HepG2 (cell line): ENCODE results near the gene TMEM63C. TPM values are rescaled to one million over a fixed set of nuclear protein-coding genes. Genes with fewer than 3 reads are reported as not detected.

Experiments
- ATF7-NPFF ChIP-seq: sonication (generic); formaldehyde crosslinking; IDR thresholded peaks from 2 replicates; pipeline ENCODE4 v1.8.1; 2023; ENCODE audit warnings: mild to moderate bottlenecking, low read depth, missing genetic modification reagents, moderate library complexity
- BCL6 ChIP-seq: IDR thresholded peaks from 2 replicates; pipeline ENCODE4 v1.6.1; 2016; ENCODE audit warnings: missing genetic modification reagents, missing compliant biosample characterization
- FOSL1 ChIP-seq: sonication (generic); formaldehyde crosslinking; IDR thresholded peaks from 2 replicates; pipeline ENCODE4 v1.9.0; 2021; ENCODE audit warnings: missing genetic modification reagents, borderline replicate concordance
- FOXA3 ChIP-seq: IDR thresholded peaks from 2 replicates; pipeline ENCODE4 v1.6.1; 2016; ENCODE audit warnings: missing genetic modification reagents, missing compliant biosample characterization
- GATAD2A ChIP-seq: IDR thresholded peaks from 2 replicates; pipeline ENCODE4 v1.6.1; 2016
- ISL2 ChIP-seq: sonication (generic); formaldehyde crosslinking; IDR thresholded peaks from 2 replicates; pipeline ENCODE4 v1.5.0; 2020; ENCODE audit warnings: missing genetic modification reagents
- NFRKB ChIP-seq: fragments of 450-650 bp; IDR thresholded peaks from 2 replicates; pipeline ENCODE4 v1.6.1; 2017
- ZBTB7A ChIP-seq: sonication (generic); formaldehyde crosslinking; IDR thresholded peaks from 2 replicates; pipeline ENCODE4 v1.8.0; 2022; ENCODE audit warnings: mild to moderate bottlenecking, missing genetic modification reagents
- ZNF326 ChIP-seq: sonication (generic); formaldehyde crosslinking; IDR thresholded peaks from 2 replicates; pipeline ENCODE4 v1.4.0; 2020; ENCODE audit warnings: missing genetic modification reagents, borderline replicate concordance
- ZNF335 ChIP-seq: sonication (generic); formaldehyde crosslinking; IDR thresholded peaks from 2 replicates; pipeline ENCODE4 v1.4.0; 2020; ENCODE audit warnings: missing genetic modification reagents
- ZNF468 ChIP-seq: sonication (generic); formaldehyde crosslinking; IDR thresholded peaks from 2 replicates; pipeline ENCODE4 v1.8.0; 2022; ENCODE audit warnings: mild to moderate bottlenecking, moderate library complexity, missing genetic modification reagents
- ZNF672 ChIP-seq: sonication (generic); formaldehyde crosslinking; IDR thresholded peaks from 2 replicates; pipeline ENCODE4 v1.8.1; 2022; ENCODE audit warnings: missing genetic modification reagents
- ZNF792 ChIP-seq: IDR thresholded peaks from 2 replicates; pipeline ENCODE4 v1.6.1; 2016
- polyA plus RNA-seq, 8 experiments: library from polyadenylated mRNA; depleted of rRNA in 3 of 8; stranded (reverse) in 7 of 8; unstranded in 1 of 8; fragments of >200 nt; fragmentation: Illumina TruSeq in 4 of 8; extraction: Trizol in 4 of 8; gene quantifications; 2 replicates each; pipeline versions ENCODE4 v1.2.1 to v1.2.3, GENCODE V29; 2011 to 2016; ENCODE audit warnings: low read depth in 4 of 8, missing spikeins in 1 of 8, mixed read lengths in 1 of 8; ENCODE audit not compliant: insufficient read depth in 1 of 8
- total RNA-seq, 5 experiments: library from RNA; depleted of rRNA; stranded (reverse); fragments of >200 nt; fragmentation: Illumina TruSeq; extraction: Trizol; gene quantifications; 2 replicates each; pipeline ENCODE4 v1.2.3, GENCODE V29; 2016; ENCODE audit warnings: low read depth in 1 of 5
- TF ChIP-seq, protein P1 (sequence below): sonication (generic); formaldehyde crosslinking; IDR thresholded peaks from 2 replicates; pipeline ENCODE4 v1.5.1; 2020; ENCODE audit warnings: missing genetic modification reagents, mild to moderate bottlenecking, borderline replicate concordance
- TF ChIP-seq, protein P2 (sequence below): sonication (generic); formaldehyde crosslinking; IDR thresholded peaks from 2 replicates; pipeline ENCODE4 v1.4.0; 2020; ENCODE audit warnings: mild to moderate bottlenecking, missing genetic modification reagents
- TF ChIP-seq, protein P3 (sequence below): sonication (generic); formaldehyde crosslinking; IDR thresholded peaks from 2 replicates; pipeline ENCODE4 v1.8.0; 2022; ENCODE audit warnings: missing genetic modification reagents, mild to moderate bottlenecking, moderate library complexity, borderline replicate concordance
- TF ChIP-seq, protein P4 (sequence below): sonication (generic); formaldehyde crosslinking; conservative IDR thresholded peaks from 2 replicates; pipeline ENCODE4 v1.4.0; 2020; ENCODE audit warnings: missing genetic modification reagents

Gene TMEM63C
- total and polyA plus RNA-seq, 2 of the 13 experiments (the other 11 are each of a cell fraction or from before 2014, with no cell fraction given), result 0.17 to 0.27 TPM

DNA sequence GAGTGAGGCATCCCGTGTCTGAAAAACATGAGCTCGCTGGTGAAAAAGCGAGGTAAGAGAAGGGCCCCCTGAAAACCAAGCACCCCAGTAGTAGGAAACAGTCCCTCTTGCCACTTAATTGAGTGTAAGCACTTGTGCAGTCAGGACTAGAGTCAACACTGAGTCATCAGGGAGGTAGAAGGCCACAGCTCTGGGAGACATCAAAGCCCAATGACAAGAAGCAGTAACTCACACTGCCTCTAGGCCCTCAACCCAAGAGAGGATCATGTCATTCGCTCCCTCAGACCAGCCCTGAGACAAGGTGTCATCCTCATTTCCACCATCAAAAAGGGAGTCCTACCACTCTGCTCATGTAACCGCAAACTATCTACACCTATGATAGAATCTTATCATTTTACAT is 121.3 kb downstream of the TMEM63C start (continued):
- TF ChIP-seq, protein P1, sequence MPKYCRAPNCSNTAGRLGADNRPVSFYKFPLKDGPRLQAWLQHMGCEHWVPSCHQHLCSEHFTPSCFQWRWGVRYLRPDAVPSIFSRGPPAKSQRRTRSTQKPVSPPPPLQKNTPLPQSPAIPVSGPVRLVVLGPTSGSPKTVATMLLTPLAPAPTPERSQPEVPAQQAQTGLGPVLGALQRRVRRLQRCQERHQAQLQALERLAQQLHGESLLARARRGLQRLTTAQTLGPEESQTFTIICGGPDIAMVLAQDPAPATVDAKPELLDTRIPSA (CRISPR knock-in tag), result no peak
- no peak for TF ChIP-seq ZNF672
- TF ChIP-seq, protein P2, sequence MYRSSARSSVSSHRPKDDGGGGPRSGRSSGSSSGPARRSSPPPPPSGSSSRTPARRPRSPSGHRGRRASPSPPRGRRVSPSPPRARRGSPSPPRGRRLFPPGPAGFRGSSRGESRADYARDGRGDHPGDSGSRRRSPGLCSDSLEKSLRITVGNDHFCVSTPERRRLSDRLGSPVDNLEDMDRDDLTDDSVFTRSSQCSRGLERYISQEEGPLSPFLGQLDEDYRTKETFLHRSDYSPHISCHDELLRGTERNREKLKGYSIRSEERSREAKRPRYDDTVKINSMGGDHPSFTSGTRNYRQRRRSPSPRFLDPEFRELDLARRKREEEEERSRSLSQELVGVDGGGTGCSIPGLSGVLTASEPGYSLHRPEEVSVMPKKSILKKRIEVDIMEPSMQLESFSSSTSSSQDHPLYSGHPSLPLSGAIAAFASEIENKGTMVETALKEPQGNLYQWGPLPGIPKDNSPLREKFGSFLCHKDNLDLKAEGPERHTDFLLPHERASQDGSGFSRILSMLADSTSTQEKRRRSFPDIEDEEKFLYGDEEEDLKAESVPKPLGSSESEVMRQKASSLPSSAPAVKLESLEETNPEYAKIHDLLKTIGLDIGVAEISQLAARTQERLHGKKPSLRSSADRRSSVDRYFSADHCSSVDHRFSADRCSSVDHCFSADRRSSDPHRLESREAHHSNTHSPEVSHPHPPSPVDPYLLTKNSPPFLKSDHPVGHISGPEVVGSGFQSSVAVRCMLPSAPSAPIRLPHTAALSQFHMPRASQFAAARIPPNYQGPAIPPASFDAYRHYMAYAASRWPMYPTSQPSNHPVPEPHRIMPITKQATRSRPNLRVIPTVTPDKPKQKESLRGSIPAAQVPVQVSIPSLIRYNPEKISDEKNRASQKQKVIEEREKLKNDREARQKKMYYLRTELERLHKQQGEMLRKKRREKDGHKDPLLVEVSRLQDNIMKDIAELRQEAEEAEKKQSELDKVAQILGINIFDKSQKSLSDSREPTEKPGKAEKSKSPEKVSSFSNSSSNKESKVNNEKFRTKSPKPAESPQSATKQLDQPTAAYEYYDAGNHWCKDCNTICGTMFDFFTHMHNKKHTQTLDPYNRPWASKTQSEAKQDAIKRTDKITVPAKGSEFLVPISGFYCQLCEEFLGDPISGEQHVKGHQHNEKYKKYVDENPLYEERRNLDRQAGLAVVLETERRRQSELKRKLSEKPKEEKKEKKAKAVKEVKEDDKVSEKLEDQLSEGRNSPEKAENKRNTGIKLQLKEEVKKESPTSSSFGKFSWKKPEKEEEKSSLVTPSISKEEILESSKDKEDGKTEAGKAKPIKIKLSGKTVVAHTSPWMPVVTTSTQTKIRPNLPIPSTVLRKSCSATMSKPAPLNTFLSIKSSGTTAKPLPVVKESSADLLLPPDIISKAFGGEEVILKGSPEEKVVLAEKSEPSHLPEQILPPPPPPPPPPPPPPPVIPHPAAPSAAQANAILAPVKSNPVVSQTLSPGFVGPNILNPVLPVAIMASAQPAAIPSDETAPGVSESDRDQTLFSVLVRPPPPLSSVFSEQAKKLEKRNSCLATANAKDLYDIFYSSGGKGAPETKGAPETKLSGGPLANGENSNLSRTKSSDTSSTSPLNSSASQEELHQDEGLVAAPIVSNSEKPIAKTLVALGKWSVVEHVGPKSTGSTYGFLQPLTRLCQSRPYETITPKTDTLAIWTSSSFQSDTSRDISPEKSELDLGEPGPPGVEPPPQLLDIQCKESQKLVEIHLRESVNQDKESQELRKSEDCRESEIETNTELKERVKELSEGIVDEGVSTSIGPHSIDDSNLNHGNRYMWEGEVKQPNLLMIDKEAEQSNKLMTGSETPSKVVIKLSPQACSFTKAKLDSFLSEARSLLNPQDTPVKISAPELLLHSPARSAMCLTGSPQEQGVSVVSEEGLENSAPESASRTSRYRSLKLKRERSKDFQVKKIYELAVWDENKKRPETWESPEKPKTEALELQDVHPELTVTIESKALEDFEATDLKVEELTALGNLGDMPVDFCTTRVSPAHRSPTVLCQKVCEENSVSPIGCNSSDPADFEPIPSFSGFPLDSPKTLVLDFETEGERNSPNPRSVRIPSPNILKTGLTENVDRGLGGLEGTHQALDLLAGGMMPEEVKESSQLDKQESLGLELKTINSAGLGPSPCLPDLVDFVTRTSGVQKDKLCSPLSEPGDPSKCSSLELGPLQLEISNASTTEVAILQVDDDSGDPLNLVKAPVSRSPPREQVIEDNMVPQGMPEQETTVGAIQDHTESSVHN, result no peak
- TF ChIP-seq GATAD2A (CRISPR knock-in tag), result peak; percentile 81
- TF ChIP-seq ZNF792 (CRISPR knock-in tag), result peak; percentile 56; the same call in 1 of the 2 replicates
- TF ChIP-seq ZBTB7A (CRISPR knock-in tag), result no peak
- TF ChIP-seq ZNF326, result no peak
- TF ChIP-seq ISL2 (CRISPR knock-in tag), result no peak
- TF ChIP-seq, protein P3, sequence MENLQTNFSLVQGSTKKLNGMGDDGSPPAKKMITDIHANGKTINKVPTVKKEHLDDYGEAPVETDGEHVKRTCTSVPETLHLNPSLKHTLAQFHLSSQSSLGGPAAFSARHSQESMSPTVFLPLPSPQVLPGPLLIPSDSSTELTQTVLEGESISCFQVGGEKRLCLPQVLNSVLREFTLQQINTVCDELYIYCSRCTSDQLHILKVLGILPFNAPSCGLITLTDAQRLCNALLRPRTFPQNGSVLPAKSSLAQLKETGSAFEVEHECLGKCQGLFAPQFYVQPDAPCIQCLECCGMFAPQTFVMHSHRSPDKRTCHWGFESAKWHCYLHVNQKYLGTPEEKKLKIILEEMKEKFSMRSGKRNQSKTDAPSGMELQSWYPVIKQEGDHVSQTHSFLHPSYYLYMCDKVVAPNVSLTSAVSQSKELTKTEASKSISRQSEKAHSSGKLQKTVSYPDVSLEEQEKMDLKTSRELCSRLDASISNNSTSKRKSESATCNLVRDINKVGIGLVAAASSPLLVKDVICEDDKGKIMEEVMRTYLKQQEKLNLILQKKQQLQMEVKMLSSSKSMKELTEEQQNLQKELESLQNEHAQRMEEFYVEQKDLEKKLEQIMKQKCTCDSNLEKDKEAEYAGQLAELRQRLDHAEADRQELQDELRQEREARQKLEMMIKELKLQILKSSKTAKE, result no peak
- no peak for TF ChIP-seq BCL6 (CRISPR knock-in tag)
- TF ChIP-seq NFRKB, result no peak
- TF ChIP-seq, protein P4, sequence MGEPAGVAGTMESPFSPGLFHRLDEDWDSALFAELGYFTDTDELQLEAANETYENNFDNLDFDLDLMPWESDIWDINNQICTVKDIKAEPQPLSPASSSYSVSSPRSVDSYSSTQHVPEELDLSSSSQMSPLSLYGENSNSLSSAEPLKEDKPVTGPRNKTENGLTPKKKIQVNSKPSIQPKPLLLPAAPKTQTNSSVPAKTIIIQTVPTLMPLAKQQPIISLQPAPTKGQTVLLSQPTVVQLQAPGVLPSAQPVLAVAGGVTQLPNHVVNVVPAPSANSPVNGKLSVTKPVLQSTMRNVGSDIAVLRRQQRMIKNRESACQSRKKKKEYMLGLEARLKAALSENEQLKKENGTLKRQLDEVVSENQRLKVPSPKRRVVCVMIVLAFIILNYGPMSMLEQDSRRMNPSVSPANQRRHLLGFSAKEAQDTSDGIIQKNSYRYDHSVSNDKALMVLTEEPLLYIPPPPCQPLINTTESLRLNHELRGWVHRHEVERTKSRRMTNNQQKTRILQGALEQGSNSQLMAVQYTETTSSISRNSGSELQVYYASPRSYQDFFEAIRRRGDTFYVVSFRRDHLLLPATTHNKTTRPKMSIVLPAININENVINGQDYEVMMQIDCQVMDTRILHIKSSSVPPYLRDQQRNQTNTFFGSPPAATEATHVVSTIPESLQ (CRISPR knock-in tag), result no peak
- TF ChIP-seq ZNF468 (CRISPR knock-in tag), result no peak
- TF ChIP-seq ATF7-NPFF (CRISPR knock-in tag), result no peak
- TF ChIP-seq FOXA3, result peak; percentile 87
- TF ChIP-seq FOSL1 (CRISPR knock-in tag), result peak; percentile 84; the same call in 1 of the 2 replicates
- TF ChIP-seq ZNF335 (CRISPR knock-in tag), result no peak
